WERI-Rb-1 (cell line): ENCODE results near the gene SNAP29.

Experiments used
- DNase-seq: peaks from one replicate; pipeline ENCODE4 v3.0.0-alpha.2; 2020
- H3K27ac ChIP-seq: fragments of 250-450 bp; sonication (Bioruptor Pico); 2 replicates; pipeline ENCODE4 v1.5.1; 2020; ENCODE audit warnings: mild to moderate bottlenecking, moderate library complexity
- H3K27me3 ChIP-seq: fragments of 250-450 bp; sonication (Bioruptor Pico); 2 replicates; pipeline ENCODE4 v1.5.1; 2021; ENCODE audit warnings: mild to moderate bottlenecking, low read depth, moderate library complexity; ENCODE audit not compliant: insufficient read depth, severe bottlenecking
- H3K36me3 ChIP-seq: fragments of 250-450 bp; sonication (Bioruptor Pico); 2 replicates; pipeline ENCODE4 v1.5.1; 2020; ENCODE audit warnings: mild to moderate bottlenecking, moderate library complexity
- H3K4me3 ChIP-seq: 2 replicates; pipeline ENCODE4 v1.5.1; 2011; ENCODE audit warnings: low read depth, mild to moderate bottlenecking, control low read depth, low read length
- H3K9me3 ChIP-seq: fragments of 250-450 bp; sonication (Bioruptor Pico); 2 replicates; pipeline ENCODE4 v1.5.1; 2021; ENCODE audit warnings: mild to moderate bottlenecking, moderate library complexity; ENCODE audit not compliant: severe bottlenecking
- TF ChIP-seq, protein P1 (sequence below): IDR thresholded peaks from 2 replicates; pipeline ENCODE4 v1.5.1; 2011; ENCODE audit warnings: low read depth, mild to moderate bottlenecking, control low read depth, inconsistent platforms, low read length

SNAP29 gene

GRCh38 chr22:20940186-20940651 lies 81.4 kb downstream of the SNAP29 start:
- TF ChIP-seq, protein P1, sequence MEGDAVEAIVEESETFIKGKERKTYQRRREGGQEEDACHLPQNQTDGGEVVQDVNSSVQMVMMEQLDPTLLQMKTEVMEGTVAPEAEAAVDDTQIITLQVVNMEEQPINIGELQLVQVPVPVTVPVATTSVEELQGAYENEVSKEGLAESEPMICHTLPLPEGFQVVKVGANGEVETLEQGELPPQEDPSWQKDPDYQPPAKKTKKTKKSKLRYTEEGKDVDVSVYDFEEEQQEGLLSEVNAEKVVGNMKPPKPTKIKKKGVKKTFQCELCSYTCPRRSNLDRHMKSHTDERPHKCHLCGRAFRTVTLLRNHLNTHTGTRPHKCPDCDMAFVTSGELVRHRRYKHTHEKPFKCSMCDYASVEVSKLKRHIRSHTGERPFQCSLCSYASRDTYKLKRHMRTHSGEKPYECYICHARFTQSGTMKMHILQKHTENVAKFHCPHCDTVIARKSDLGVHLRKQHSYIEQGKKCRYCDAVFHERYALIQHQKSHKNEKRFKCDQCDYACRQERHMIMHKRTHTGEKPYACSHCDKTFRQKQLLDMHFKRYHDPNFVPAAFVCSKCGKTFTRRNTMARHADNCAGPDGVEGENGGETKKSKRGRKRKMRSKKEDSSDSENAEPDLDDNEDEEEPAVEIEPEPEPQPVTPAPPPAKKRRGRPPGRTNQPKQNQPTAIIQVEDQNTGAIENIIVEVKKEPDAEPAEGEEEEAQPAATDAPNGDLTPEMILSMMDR, result no peak
- H3K27me3 ChIP-seq, result no peaks in the 10 kb centered on the region
- no peaks in the 10 kb centered on the region for H3K9me3 ChIP-seq
- H3K27ac ChIP-seq, result no peak overlapping the region
- no peak overlapping the region for H3K4me3 ChIP-seq
- DNase-seq, result no peak
- H3K36me3 ChIP-seq, result peaks cover 64% of the 10 kb centered on the region
